ENCODE data around the gene RAD51B.
"Not testable (repeated sequence)": the region's sequence is repeated elsewhere in the genome, so short reads cannot be mapped to it uniquely, and the experiment has no call there.

The RAD51B gene

GRCh38 chr14:68286667-68287066 is 467.1 kb downstream of the RAD51B start:
- H3K27ac ChIP-seq (ENCODE audit: low read depth, low read length) = no peak overlapping the region
- H4K8ac ChIP-seq (ENCODE audit: low read depth, low read length) = no peak overlapping the region
- no peak overlapping the region for H3K18ac ChIP-seq (ENCODE audit: low read length)
- no peak for DNase-seq
- no peak overlapping the region for H3K4me3 ChIP-seq (ENCODE audit: low read length)
- no peaks in the 10 kb centered on the region for H3K79me1 ChIP-seq (ENCODE audit: low read length)
- H3K4me1 ChIP-seq (ENCODE audit: control insufficient read depth, low read depth, low read length) = no peaks in the 10 kb centered on the region
- H3K4ac ChIP-seq (ENCODE audit: low read depth, low read length) = no peak overlapping the region
- no peak overlapping the region for H2BK15ac ChIP-seq (replicated peaks; ENCODE audit: low read depth)
- H3K56ac ChIP-seq (ENCODE audit: low read length) = no peak overlapping the region
- no peak overlapping the region for H2AK5ac ChIP-seq (ENCODE audit: low read length)
- no peaks in the 10 kb centered on the region for H3K36me3 ChIP-seq (ENCODE audit: control insufficient read depth, insufficient read depth, low read length)
- no peak overlapping the region for H3K4me2 ChIP-seq (ENCODE audit: low read length)
- no peak overlapping the region for H2BK120ac ChIP-seq (ENCODE audit: low read depth, low read length)
- H3K79me2 ChIP-seq (ENCODE audit: control insufficient read depth, insufficient read depth, low read length) = no peaks in the 10 kb centered on the region
- H4K5ac ChIP-seq (ENCODE audit: low read length) = no peak overlapping the region
- H3K9ac ChIP-seq (ENCODE audit: low read length) = no peak overlapping the region
- H2BK5ac ChIP-seq (ENCODE audit: low read length) = no peak overlapping the region
- no peak overlapping the region for H3K23ac ChIP-seq (ENCODE audit: low read length)
- no peaks in the 10 kb centered on the region for H3K27me3 ChIP-seq (ENCODE audit: insufficient read depth, low read length, poor library complexity)

- not testable (repeated sequence) for H2BK120ac ChIP-seq (ENCODE audit: low read depth, low read length); DNase-seq; H3K4ac ChIP-seq (ENCODE audit: low read depth, low read length); H4K8ac ChIP-seq (ENCODE audit: low read depth, low read length); H3K79me1 ChIP-seq (ENCODE audit: low read length); H3K9ac ChIP-seq (ENCODE audit: low read length); H3K36me3 ChIP-seq (ENCODE audit: control insufficient read depth, insufficient read depth, low read length); H3K56ac ChIP-seq (ENCODE audit: low read length); H4K5ac ChIP-seq (ENCODE audit: low read length); H2BK5ac ChIP-seq (ENCODE audit: low read length); H2BK15ac ChIP-seq (replicated peaks; ENCODE audit: low read depth); H2AK5ac ChIP-seq (ENCODE audit: low read length); H3K18ac ChIP-seq (ENCODE audit: low read length); H3K23ac ChIP-seq (ENCODE audit: low read length); H3K27ac ChIP-seq (ENCODE audit: low read depth, low read length); H3K4me2 ChIP-seq (ENCODE audit: low read length); H3K4me3 ChIP-seq (ENCODE audit: low read length); H3K79me2 ChIP-seq (ENCODE audit: control insufficient read depth, insufficient read depth, low read length); H3K27me3 ChIP-seq (ENCODE audit: insufficient read depth, low read length, poor library complexity)
- WGBS (ENCODE audit: extremely low coverage, insufficient coverage, low lambda C conversion rate) = no CpG with 5 or more reads among the region's 3 CpGs
- peaks cover 14% of the 10 kb centered on the region for H3K4me1 ChIP-seq (ENCODE audit: control insufficient read depth, low read depth, low read length)
These were observed 469.9 kb downstream of the RAD51B start for GRCh38 chr14:68289452-68289851.

GRCh38 chr14:68291820-68292219 is 472.2 kb downstream of the RAD51B start:
- Histone ChIP-seq H2BK15ac (replicated peaks; ENCODE audit: low read depth) (peak overlapping the region; percentile 96), H3K79me1 (ENCODE audit: low read length) (no peaks in the 10 kb centered on the region), H4K5ac (ENCODE audit: low read length) (no peak overlapping the region), H4K8ac (ENCODE audit: low read depth, low read length) (no peak overlapping the region), H2BK120ac (ENCODE audit: low read depth, low read length) (peak overlapping the region; percentile 75), H3K56ac (ENCODE audit: low read length) (peak overlapping the region; percentile 20), H3K4me1 (ENCODE audit: control insufficient read depth, low read depth, low read length) (peaks cover 22% of the 10 kb centered on the region), H2BK5ac (ENCODE audit: low read length) (peak overlapping the region; percentile 53), H3K27me3 (ENCODE audit: insufficient read depth, low read length, poor library complexity) (no peaks in the 10 kb centered on the region), H3K36me3 (ENCODE audit: control insufficient read depth, insufficient read depth, low read length) (no peaks in the 10 kb centered on the region), H3K27ac (ENCODE audit: low read depth, low read length) (peak overlapping the region; percentile 64), H2AK5ac (ENCODE audit: low read length) (no peak overlapping the region), H3K4me2 (ENCODE audit: low read length) (no peak overlapping the region), H3K9ac (ENCODE audit: low read length) (no peak overlapping the region), H3K18ac (ENCODE audit: low read length) (peak overlapping the region; percentile 86), H3K79me2 (ENCODE audit: control insufficient read depth, insufficient read depth, low read length) (no peaks in the 10 kb centered on the region), H3K4ac (ENCODE audit: low read depth, low read length) (peak overlapping the region; percentile 92), H3K23ac (ENCODE audit: low read length) (no peak overlapping the region), H3K4me3 (ENCODE audit: low read length) (no peak overlapping the region)
- DNase-seq = peak; percentile 99
- no CpG with 5 or more reads among the region's 2 CpGs for WGBS (ENCODE audit: extremely low coverage, insufficient coverage, low lambda C conversion rate)

- WGBS (ENCODE audit: extremely low coverage, insufficient coverage, low lambda C conversion rate) = no CpG with 5 or more reads among the region's 7 CpGs
- H2BK120ac ChIP-seq (ENCODE audit: low read depth, low read length) = peak overlapping the region; percentile 75
- H3K79me2 ChIP-seq (ENCODE audit: control insufficient read depth, insufficient read depth, low read length) = no peaks in the 10 kb centered on the region
- H3K27me3 ChIP-seq (ENCODE audit: insufficient read depth, low read length, poor library complexity) = no peaks in the 10 kb centered on the region
- no peak overlapping the region for H3K4me2 ChIP-seq (ENCODE audit: low read length)
- H3K36me3 ChIP-seq (ENCODE audit: control insufficient read depth, insufficient read depth, low read length) = no peaks in the 10 kb centered on the region
- peak overlapping the region; percentile 92 for H3K4ac ChIP-seq (ENCODE audit: low read depth, low read length)
- peak overlapping the region; percentile 20 for H3K56ac ChIP-seq (ENCODE audit: low read length)
- H3K23ac ChIP-seq (ENCODE audit: low read length) = no peak overlapping the region
- peak overlapping the region; percentile 53 for H2BK5ac ChIP-seq (ENCODE audit: low read length)
- H3K18ac ChIP-seq (ENCODE audit: low read length) = peak overlapping the region; percentile 86
- H3K4me1 ChIP-seq (ENCODE audit: control insufficient read depth, low read depth, low read length) = peaks cover 22% of the 10 kb centered on the region
- no peak overlapping the region for H3K27ac ChIP-seq (ENCODE audit: low read depth, low read length)
- peak overlapping the region; percentile 75 for H2BK15ac ChIP-seq (replicated peaks; ENCODE audit: low read depth)
- H3K9ac ChIP-seq (ENCODE audit: low read length) = peak overlapping the region; percentile 3
- no peak overlapping the region for H3K4me3 ChIP-seq (ENCODE audit: low read length)
- no peak overlapping the region for H4K8ac ChIP-seq (ENCODE audit: low read depth, low read length)
- H3K79me1 ChIP-seq (ENCODE audit: low read length) = no peaks in the 10 kb centered on the region
- H4K5ac ChIP-seq (ENCODE audit: low read length) = no peak overlapping the region
- peak overlapping the region; percentile 1 for H2AK5ac ChIP-seq (ENCODE audit: low read length)
- DNase-seq = peak; percentile 14
These were observed 473.0 kb downstream of the RAD51B start for GRCh38 chr14:68292441-68293215.

- DNase-seq = no peak
- no peak overlapping the region for H3K4ac ChIP-seq (ENCODE audit: low read depth, low read length)
- no peaks in the 10 kb centered on the region for H3K36me3 ChIP-seq (ENCODE audit: control insufficient read depth, insufficient read depth, low read length)
- H4K5ac ChIP-seq (ENCODE audit: low read length) = no peak overlapping the region
- no CpG with 5 or more reads among the region's 5 CpGs for WGBS (ENCODE audit: extremely low coverage, insufficient coverage, low lambda C conversion rate)
- peak overlapping the region; percentile 25 for H3K56ac ChIP-seq (ENCODE audit: low read length)
- no peaks in the 10 kb centered on the region for H3K79me1 ChIP-seq (ENCODE audit: low read length)
- peak overlapping the region; percentile 13 for H3K9ac ChIP-seq (ENCODE audit: low read length)
- no peak overlapping the region for H2AK5ac ChIP-seq (ENCODE audit: low read length)
- peaks cover 22% of the 10 kb centered on the region for H3K4me1 ChIP-seq (ENCODE audit: control insufficient read depth, low read depth, low read length)
- H3K27ac ChIP-seq (ENCODE audit: low read depth, low read length) = no peak overlapping the region
- no peaks in the 10 kb centered on the region for H3K27me3 ChIP-seq (ENCODE audit: insufficient read depth, low read length, poor library complexity)
- no peak overlapping the region for H2BK5ac ChIP-seq (ENCODE audit: low read length)
- no peak overlapping the region for H3K4me2 ChIP-seq (ENCODE audit: low read length)
- no peak overlapping the region for H2BK15ac ChIP-seq (replicated peaks; ENCODE audit: low read depth)
- H3K23ac ChIP-seq (ENCODE audit: low read length) = peak overlapping the region; percentile 7
- H3K4me3 ChIP-seq (ENCODE audit: low read length) = no peak overlapping the region
- H2BK120ac ChIP-seq (ENCODE audit: low read depth, low read length) = no peak overlapping the region
- H3K79me2 ChIP-seq (ENCODE audit: control insufficient read depth, insufficient read depth, low read length) = no peaks in the 10 kb centered on the region
- H3K18ac ChIP-seq (ENCODE audit: low read length) = peak overlapping the region; percentile 84
- H4K8ac ChIP-seq (ENCODE audit: low read depth, low read length) = no peak overlapping the region
These were observed 473.8 kb downstream of the RAD51B start for GRCh38 chr14:68293404-68293803.
